GM12878 (cell line): Measurements from ENCODE around the gene VSX1. TPM values are rescaled to one million over a fixed set of nuclear protein-coding genes. Genes with fewer than 3 reads are reported as not detected.
A peak's percentile ranks its signal among the peaks of the same experiment; 100 is the strongest.

Experiments used
- BCL11A ChIP-seq: IDR thresholded peaks from 2 replicates; pipeline ENCODE4 v1.6.1; 2011; ENCODE audit warnings: low read depth, low read length
- BMI1 ChIP-seq: fragments of 450-650 bp; IDR thresholded peaks from 2 replicates; pipeline ENCODE4 v1.6.1; 2016; ENCODE audit warnings: mild to moderate bottlenecking, moderate library complexity, borderline replicate concordance
- CBX5 ChIP-seq: sonication (generic); IDR thresholded peaks from 2 replicates; pipeline ENCODE4 v1.6.1; 2016; ENCODE audit warnings: low read depth, moderate library complexity, mild to moderate bottlenecking, inconsistent platforms
- FOXM1 ChIP-seq: IDR thresholded peaks from 2 replicates; pipeline ENCODE4 v1.6.1; 2012; ENCODE audit warnings: low read depth, mild to moderate bottlenecking, inconsistent platforms, low read length, moderate library complexity
- HDAC6 ChIP-seq: fragments of 200-600 bp; sonication (generic); IDR thresholded peaks from one replicate; pipeline ENCODE4 v1.8.0; 2017; ENCODE audit warnings: antibody characterized with exemption; ENCODE audit not compliant: unreplicated experiment
- HDGF ChIP-seq: fragments of 450-650 bp; IDR thresholded peaks from 2 replicates; pipeline ENCODE4 v1.6.1; 2016; ENCODE audit warnings: antibody characterized with exemption
- IKZF1 ChIP-seq: fragments of 450-650 bp; conservative IDR thresholded peaks from 2 replicates; pipeline ENCODE4 v1.6.1; 2017; ENCODE audit warnings: antibody characterized with exemption, mild to moderate bottlenecking
- JUND ChIP-seq: IDR thresholded peaks from 2 replicates; pipeline ENCODE4 v1.6.1; 2012; ENCODE audit warnings: low read depth, mild to moderate bottlenecking, low read length, improper control_type of control experiment, moderate library complexity
- MYB ChIP-seq: fragments of 150-350 bp; IDR thresholded peaks from 2 replicates; pipeline ENCODE4 v1.6.1; 2014; ENCODE audit warnings: mild to moderate bottlenecking, low read depth, low read length, borderline replicate concordance
- NFIC ChIP-seq: IDR thresholded peaks from 2 replicates; pipeline ENCODE4 v1.6.1; 2012; ENCODE audit warnings: low read depth, mild to moderate bottlenecking, inconsistent platforms, low read length, moderate library complexity
- PAX5 ChIP-seq: IDR thresholded peaks from 2 replicates; pipeline ENCODE4 v1.6.1; 2011; ENCODE audit warnings: low read depth, low read length, borderline replicate concordance
- RELA ChIP-seq: fragments of 450-650 bp; IDR thresholded peaks from 2 replicates; pipeline ENCODE4 v1.8.0; 2014; ENCODE audit warnings: borderline replicate concordance; ENCODE audit not compliant: partially characterized antibody
- SUPT20H ChIP-seq: IDR thresholded peaks from 2 replicates; pipeline ENCODE4 v1.6.1; 2011; ENCODE audit warnings: low read depth, mild to moderate bottlenecking, low read length, moderate library complexity, borderline replicate concordance; ENCODE audit not compliant: control insufficient read depth
- ZNF622 ChIP-seq: fragments of 450-650 bp; IDR thresholded peaks from 2 replicates; pipeline ENCODE4 v1.6.1; 2017; ENCODE audit warnings: mild to moderate bottlenecking, inconsistent platforms
- ZSCAN29 ChIP-seq: fragments of 450-650 bp; IDR thresholded peaks from 2 replicates; pipeline ENCODE4 v1.6.1; 2017; ENCODE audit warnings: mild to moderate bottlenecking, moderate library complexity
- polyA plus RNA-seq, 11 experiments: library from polyadenylated mRNA; depleted of rRNA in 4 of 11; unstranded in 6 of 11; stranded (reverse) in 5 of 11; fragments of >200 nt; fragmentation: Nextera tagmentation in 4 of 11; fragmentation: Illumina TruSeq in 1 of 11; extraction: Ambion mirVana in 4 of 11; extraction: Trizol in 1 of 11; gene quantifications; 1 replicate in 1 of 11; 2 replicates in 10 of 11; pipeline versions ENCODE4 v1.2.1 to v1.2.3, GENCODE V29; 2011 to 2016; ENCODE audit warnings: inconsistent platforms in 2 of 11, missing spikeins in 2 of 11, low read depth in 1 of 11
- total RNA-seq, 4 experiments: library from RNA; depleted of rRNA in 3 of 4; stranded (reverse); fragments of >200 nt in 3 of 4; fragmentation: Illumina TruSeq in 1 of 4; extraction: Trizol in 1 of 4; gene quantifications; 2 replicates each; pipeline versions ENCODE4 v1.2.1 to v1.2.3, GENCODE V29; 2013 to 2021
- TF ChIP-seq, protein P1 (sequence below): fragments of 450-650 bp; formaldehyde crosslinking; IDR thresholded peaks from 2 replicates; pipeline ENCODE4 v1.4.0; 2020; ENCODE audit warnings: mild to moderate bottlenecking, moderate library complexity
- TF ChIP-seq, protein P2 (sequence below): fragments of 450-650 bp; IDR thresholded peaks from 2 replicates; pipeline ENCODE4 v1.6.1; 2014; ENCODE audit warnings: mild to moderate bottlenecking
- TF ChIP-seq, protein P3 (sequence below): fragments of 450-650 bp; formaldehyde crosslinking; IDR thresholded peaks from 2 replicates; pipeline ENCODE4 v1.4.0; 2022; ENCODE audit warnings: mild to moderate bottlenecking, moderate library complexity
- TF ChIP-seq, protein P4 (sequence below): IDR thresholded peaks from 2 replicates; pipeline ENCODE4 v1.6.1; 2012; ENCODE audit warnings: low read depth, low read length, improper control_type of control experiment
- TF ChIP-seq, protein P5 (sequence below): fragments of 450-650 bp; IDR thresholded peaks from 2 replicates; pipeline ENCODE4 v1.6.1; 2017; ENCODE audit warnings: borderline replicate concordance

VSX1 gene
- total and polyA plus RNA-seq, 10 of the 15 experiments (the other 5 are each of a cell fraction or from before 2014, with no cell fraction given), result 0.05 TPM; not detected in 9

- TF ChIP-seq, protein P1, sequence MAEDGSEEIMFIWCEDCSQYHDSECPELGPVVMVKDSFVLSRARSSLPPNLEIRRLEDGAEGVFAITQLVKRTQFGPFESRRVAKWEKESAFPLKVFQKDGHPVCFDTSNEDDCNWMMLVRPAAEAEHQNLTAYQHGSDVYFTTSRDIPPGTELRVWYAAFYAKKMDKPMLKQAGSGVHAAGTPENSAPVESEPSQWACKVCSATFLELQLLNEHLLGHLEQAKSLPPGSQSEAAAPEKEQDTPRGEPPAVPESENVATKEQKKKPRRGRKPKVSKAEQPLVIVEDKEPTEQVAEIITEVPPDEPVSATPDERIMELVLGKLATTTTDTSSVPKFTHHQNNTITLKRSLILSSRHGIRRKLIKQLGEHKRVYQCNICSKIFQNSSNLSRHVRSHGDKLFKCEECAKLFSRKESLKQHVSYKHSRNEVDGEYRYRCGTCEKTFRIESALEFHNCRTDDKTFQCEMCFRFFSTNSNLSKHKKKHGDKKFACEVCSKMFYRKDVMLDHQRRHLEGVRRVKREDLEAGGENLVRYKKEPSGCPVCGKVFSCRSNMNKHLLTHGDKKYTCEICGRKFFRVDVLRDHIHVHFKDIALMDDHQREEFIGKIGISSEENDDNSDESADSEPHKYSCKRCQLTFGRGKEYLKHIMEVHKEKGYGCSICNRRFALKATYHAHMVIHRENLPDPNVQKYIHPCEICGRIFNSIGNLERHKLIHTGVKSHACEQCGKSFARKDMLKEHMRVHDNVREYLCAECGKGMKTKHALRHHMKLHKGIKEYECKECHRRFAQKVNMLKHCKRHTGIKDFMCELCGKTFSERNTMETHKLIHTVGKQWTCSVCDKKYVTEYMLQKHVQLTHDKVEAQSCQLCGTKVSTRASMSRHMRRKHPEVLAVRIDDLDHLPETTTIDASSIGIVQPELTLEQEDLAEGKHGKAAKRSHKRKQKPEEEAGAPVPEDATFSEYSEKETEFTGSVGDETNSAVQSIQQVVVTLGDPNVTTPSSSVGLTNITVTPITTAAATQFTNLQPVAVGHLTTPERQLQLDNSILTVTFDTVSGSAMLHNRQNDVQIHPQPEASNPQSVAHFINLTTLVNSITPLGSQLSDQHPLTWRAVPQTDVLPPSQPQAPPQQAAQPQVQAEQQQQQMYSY (CRISPR knock-in tag), result no peak
- TF ChIP-seq IKZF1 (peak; percentile 37; the same call in 1 of the 2 replicates), CBX5 (peak; percentile 72; the same call in 1 of the 2 replicates), FOXM1 (no peak), RELA (no peak), BMI1 (no peak), BCL11A (no peak), HDAC6 (no peak), SUPT20H (no peak), ZSCAN29 (no peak), ZNF622 (no peak), MYB (no peak), NFIC (no peak), HDGF (0 out of 2 replicates have a peak, but pooled peaks have one; percentile 43), JUND (no peak), PAX5 (peak; percentile 98)
- TF ChIP-seq, protein P2, sequence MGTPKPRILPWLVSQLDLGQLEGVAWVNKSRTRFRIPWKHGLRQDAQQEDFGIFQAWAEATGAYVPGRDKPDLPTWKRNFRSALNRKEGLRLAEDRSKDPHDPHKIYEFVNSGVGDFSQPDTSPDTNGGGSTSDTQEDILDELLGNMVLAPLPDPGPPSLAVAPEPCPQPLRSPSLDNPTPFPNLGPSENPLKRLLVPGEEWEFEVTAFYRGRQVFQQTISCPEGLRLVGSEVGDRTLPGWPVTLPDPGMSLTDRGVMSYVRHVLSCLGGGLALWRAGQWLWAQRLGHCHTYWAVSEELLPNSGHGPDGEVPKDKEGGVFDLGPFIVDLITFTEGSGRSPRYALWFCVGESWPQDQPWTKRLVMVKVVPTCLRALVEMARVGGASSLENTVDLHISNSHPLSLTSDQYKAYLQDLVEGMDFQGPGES, result no peak
- TF ChIP-seq, protein P3, sequence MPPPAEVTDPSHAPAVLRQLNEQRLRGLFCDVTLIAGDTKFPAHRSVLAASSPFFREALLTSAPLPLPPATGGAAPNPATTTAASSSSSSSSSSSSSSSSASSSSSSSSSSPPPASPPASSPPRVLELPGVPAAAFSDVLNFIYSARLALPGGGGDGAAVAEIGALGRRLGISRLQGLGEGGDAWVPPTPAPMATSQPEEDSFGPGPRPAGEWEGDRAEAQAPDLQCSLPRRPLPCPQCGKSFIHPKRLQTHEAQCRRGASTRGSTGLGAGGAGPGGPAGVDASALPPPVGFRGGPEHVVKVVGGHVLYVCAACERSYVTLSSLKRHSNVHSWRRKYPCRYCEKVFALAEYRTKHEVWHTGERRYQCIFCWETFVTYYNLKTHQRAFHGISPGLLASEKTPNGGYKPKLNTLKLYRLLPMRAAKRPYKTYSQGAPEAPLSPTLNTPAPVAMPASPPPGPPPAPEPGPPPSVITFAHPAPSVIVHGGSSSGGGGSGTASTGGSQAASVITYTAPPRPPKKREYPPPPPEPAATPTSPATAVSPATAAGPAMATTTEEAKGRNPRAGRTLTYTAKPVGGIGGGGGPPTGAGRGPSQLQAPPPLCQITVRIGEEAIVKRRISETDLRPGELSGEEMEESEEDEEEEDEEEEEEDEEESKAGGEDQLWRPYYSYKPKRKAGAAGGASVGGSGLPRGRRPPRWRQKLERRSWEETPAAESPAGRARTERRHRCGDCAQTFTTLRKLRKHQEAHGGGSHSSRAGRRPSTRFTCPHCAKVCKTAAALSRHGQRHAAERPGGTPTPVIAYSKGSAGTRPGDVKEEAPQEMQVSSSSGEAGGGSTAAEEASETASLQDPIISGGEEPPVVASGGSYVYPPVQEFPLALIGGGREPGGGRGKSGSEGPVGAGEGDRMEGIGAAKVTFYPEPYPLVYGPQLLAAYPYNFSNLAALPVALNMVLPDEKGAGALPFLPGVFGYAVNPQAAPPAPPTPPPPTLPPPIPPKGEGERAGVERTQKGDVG (CRISPR knock-in tag), result no peak
- TF ChIP-seq, protein P4, sequence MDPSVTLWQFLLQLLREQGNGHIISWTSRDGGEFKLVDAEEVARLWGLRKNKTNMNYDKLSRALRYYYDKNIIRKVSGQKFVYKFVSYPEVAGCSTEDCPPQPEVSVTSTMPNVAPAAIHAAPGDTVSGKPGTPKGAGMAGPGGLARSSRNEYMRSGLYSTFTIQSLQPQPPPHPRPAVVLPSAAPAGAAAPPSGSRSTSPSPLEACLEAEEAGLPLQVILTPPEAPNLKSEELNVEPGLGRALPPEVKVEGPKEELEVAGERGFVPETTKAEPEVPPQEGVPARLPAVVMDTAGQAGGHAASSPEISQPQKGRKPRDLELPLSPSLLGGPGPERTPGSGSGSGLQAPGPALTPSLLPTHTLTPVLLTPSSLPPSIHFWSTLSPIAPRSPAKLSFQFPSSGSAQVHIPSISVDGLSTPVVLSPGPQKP, result no peak
- TF ChIP-seq, protein P5, sequence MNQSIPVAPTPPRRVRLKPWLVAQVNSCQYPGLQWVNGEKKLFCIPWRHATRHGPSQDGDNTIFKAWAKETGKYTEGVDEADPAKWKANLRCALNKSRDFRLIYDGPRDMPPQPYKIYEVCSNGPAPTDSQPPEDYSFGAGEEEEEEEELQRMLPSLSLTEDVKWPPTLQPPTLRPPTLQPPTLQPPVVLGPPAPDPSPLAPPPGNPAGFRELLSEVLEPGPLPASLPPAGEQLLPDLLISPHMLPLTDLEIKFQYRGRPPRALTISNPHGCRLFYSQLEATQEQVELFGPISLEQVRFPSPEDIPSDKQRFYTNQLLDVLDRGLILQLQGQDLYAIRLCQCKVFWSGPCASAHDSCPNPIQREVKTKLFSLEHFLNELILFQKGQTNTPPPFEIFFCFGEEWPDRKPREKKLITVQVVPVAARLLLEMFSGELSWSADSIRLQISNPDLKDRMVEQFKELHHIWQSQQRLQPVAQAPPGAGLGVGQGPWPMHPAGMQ, result no peak
Measured at GRCh38 chr20:25058051-25058846, 23.7 kb downstream of the VSX1 start, which contains the start of gene ACSS1 (continued).
